A549 (cell line): ENCODE results near the gene TMED4. TPM values are rescaled to one million over a fixed set of nuclear protein-coding genes. Genes with fewer than 3 reads are reported as not detected.

Experiments
- ATAC-seq, 2 experiments: fragments of 200-7000 bp in 1 of 2; fragments of >200 bp in 1 of 2; cut with Nextera tagmentation in 1 of 2; cut with Tn5 transposase in 1 of 2; 3 replicates each; pipeline versions ENCODE4 v1.8.0 to v1.9.1; 2018 to 2020; ENCODE audit warnings: mild to moderate bottlenecking in 1 of 2, moderate library complexity in 1 of 2
- CTCF ChIA-PET: fragments of 300-600 bp; sonication (Branson Sonifier 250); formaldehyde crosslinking; extraction: SDS; loops from one replicate; lab custom pipeline; 2021; ENCODE audit warnings: antibody characterized with exemption, inconsistent platforms; lab: Yijun Ruan, JAX
- POLR2A ChIA-PET: fragments of 350-600 bp; formaldehyde crosslinking; extraction: SDS; loops from one replicate; lab custom pipeline; 2021; ENCODE audit warnings: antibody characterized with exemption, inconsistent platforms; lab: Yijun Ruan, JAX
- DNase-seq, 2 experiments: peaks; one replicate each; pipeline versions ENCODE4 v3.0.0 to v3.0.0-alpha.2; 2011 to 2016; ENCODE audit warnings: low read depth in 1 of 2, low spot score in 1 of 2
- FAIRE-seq: peaks from 2 replicates; lab custom pipeline; 2011; peaks lifted over from hg19 to GRCh38; lab: Jason Lieb, UNC
- H3K27ac ChIP-seq, 2 experiments: fragments of >200 bp; sonication (Bioruptor Twin); formaldehyde crosslinking; 3 replicates each; pipeline ENCODE4 v1.5.1; 2016 to 2017
- H3K4me1 ChIP-seq: fragments of >200 bp; sonication (Bioruptor Twin); formaldehyde crosslinking; 3 replicates; pipeline ENCODE4 v1.6.1; 2016
- H3K4me2 ChIP-seq: fragments of >200 bp; sonication (Bioruptor Twin); formaldehyde crosslinking; 3 replicates; pipeline ENCODE4 v1.6.1; 2016
- H3K4me3 ChIP-seq: fragments of >200 bp; sonication (Bioruptor Twin); formaldehyde crosslinking; 3 replicates; pipeline ENCODE4 v1.5.1; 2016
- H3K9me3 ChIP-seq: fragments of >200 bp; sonication (Bioruptor Twin); formaldehyde crosslinking; 3 replicates; pipeline ENCODE4 v1.6.1; 2016
- ATOH8 ChIP-seq: fragments of 250-450 bp; sonication (Bioruptor Pico); IDR thresholded peaks from 2 replicates; pipeline ENCODE4 v1.5.0; 2020; ENCODE audit warnings: low read depth, mild to moderate bottlenecking, moderate library complexity
- CBX8 ChIP-seq: fragments of 200-600 bp; sonication (generic); IDR thresholded peaks from 2 replicates; pipeline ENCODE4 v1.6.1; 2016
- CEBPB ChIP-seq, 2 experiments: fragments of >200 bp in 1 of 2; sonication (Bioruptor Twin) in 1 of 2; formaldehyde crosslinking in 1 of 2; IDR thresholded peaks; 2 replicates each; pipeline ENCODE4 v1.6.1; 2012 to 2016
- CHD2 ChIP-seq: fragments of 150-350 bp; IDR thresholded peaks from 2 replicates; pipeline ENCODE4 v1.6.1; 2014; ENCODE audit warnings: low read length; ENCODE audit not compliant: partially characterized antibody
- E2F6 ChIP-seq: IDR thresholded peaks from 2 replicates; pipeline ENCODE4 v1.6.1; 2012; ENCODE audit warnings: low read depth, borderline replicate concordance
- EP300 ChIP-seq, 2 experiments: fragments of >200 bp; sonication (Bioruptor Twin); formaldehyde crosslinking; IDR thresholded peaks; 2 replicates in 1 of 2; 3 replicates in 1 of 2; pipeline ENCODE4 v1.6.1; 2016 to 2017
- FOSB ChIP-seq: fragments of 250-450 bp; sonication (Bioruptor Pico); IDR thresholded peaks from 2 replicates; pipeline ENCODE4 v1.5.0; 2020; ENCODE audit warnings: mild to moderate bottlenecking, moderate library complexity
- FOSL2 ChIP-seq, 2 experiments: fragments of 450-650 bp in 1 of 2; fragments of >200 bp in 1 of 2; sonication (Bioruptor Twin) in 1 of 2; formaldehyde crosslinking; IDR thresholded peaks; 2 replicates each; pipeline versions ENCODE4 v1.5.0 to v1.6.1; 2016 to 2020; ENCODE audit warnings: mild to moderate bottlenecking in 1 of 2, moderate library complexity in 1 of 2
- GATA3 ChIP-seq: IDR thresholded peaks from 2 replicates; pipeline ENCODE4 v1.6.1; 2012; ENCODE audit warnings: borderline replicate concordance
- HDAC2 ChIP-seq: fragments of 200-600 bp; sonication (generic); IDR thresholded peaks from 2 replicates; pipeline ENCODE4 v1.6.1; 2016
- HES2 ChIP-seq: fragments of >200 bp; sonication (Bioruptor Twin); formaldehyde crosslinking; IDR thresholded peaks from 2 replicates; pipeline ENCODE4 v1.6.1; 2016
- HOXA7 ChIP-seq: fragments of 250-450 bp; sonication (Bioruptor Pico); IDR thresholded peaks from 2 replicates; pipeline ENCODE4 v1.5.0; 2020; ENCODE audit warnings: mild to moderate bottlenecking, moderate library complexity
- HOXB13 ChIP-seq: fragments of 250-450 bp; sonication (Bioruptor Pico); IDR thresholded peaks from 2 replicates; pipeline ENCODE4 v1.5.0; 2020; ENCODE audit warnings: low read depth, mild to moderate bottlenecking, moderate library complexity
- JUNB ChIP-seq: fragments of >200 bp; sonication (Bioruptor Twin); formaldehyde crosslinking; IDR thresholded peaks from 2 replicates; pipeline ENCODE4 v1.6.1; 2016
- MAX ChIP-seq: IDR thresholded peaks from 2 replicates; pipeline ENCODE4 v1.6.1; 2012
- MAZ ChIP-seq: fragments of 150-350 bp; IDR thresholded peaks from 2 replicates; pipeline ENCODE4 v1.6.1; 2014; ENCODE audit warnings: antibody characterized with exemption, low read depth, low read length, borderline replicate concordance
- MYC ChIP-seq: IDR thresholded peaks from 2 replicates; pipeline ENCODE4 v1.6.1; 2012; ENCODE audit warnings: mild to moderate bottlenecking, inconsistent platforms, low read length, improper control_type of control experiment, borderline replicate concordance
- NFE2L2 ChIP-seq: fragments of 150-350 bp; conservative IDR thresholded peaks from 2 replicates; pipeline ENCODE4 v1.6.1; 2014; ENCODE audit warnings: low read length
- NPAS2 ChIP-seq: fragments of 250-450 bp; sonication (Bioruptor Pico); IDR thresholded peaks from 2 replicates; pipeline ENCODE4 v1.8.0; 2022; ENCODE audit warnings: mild to moderate bottlenecking, moderate library complexity, borderline replicate concordance
- NR3C1 ChIP-seq: fragments of >200 bp; sonication (Bioruptor Twin); formaldehyde crosslinking; IDR thresholded peaks from 3 replicates; pipeline ENCODE4 v1.6.1; 2017
- POLR2A ChIP-seq: IDR thresholded peaks from 2 replicates; pipeline ENCODE4 v1.6.1; 2012; ENCODE audit warnings: mild to moderate bottlenecking, low read length
- RAD21 ChIP-seq, 2 experiments: fragments of >200 bp in 1 of 2; sonication (Bioruptor Twin) in 1 of 2; formaldehyde crosslinking in 1 of 2; IDR thresholded peaks in 1 of 2; conservative IDR thresholded peaks in 1 of 2; 2 replicates in 1 of 2; 3 replicates in 1 of 2; pipeline ENCODE4 v1.6.1; 2012 to 2018; ENCODE audit warnings: inconsistent platforms in 1 of 2
- REST ChIP-seq: fragments of 200-600 bp; sonication (generic); IDR thresholded peaks from 2 replicates; pipeline ENCODE4 v1.6.1; 2016; ENCODE audit warnings: antibody characterized with exemption, mild to moderate bottlenecking, moderate library complexity
- RFX5 ChIP-seq: fragments of 450-650 bp; IDR thresholded peaks from 2 replicates; pipeline ENCODE4 v1.7.1; 2014; ENCODE audit warnings: antibody characterized with exemption, mild to moderate bottlenecking, moderate library complexity
- RNF2 ChIP-seq: fragments of 200-600 bp; sonication (generic); IDR thresholded peaks from 2 replicates; pipeline ENCODE4 v1.6.1; 2016; ENCODE audit warnings: low read depth, mild to moderate bottlenecking, antibody characterized with exemption, moderate library complexity, borderline replicate concordance
- SMC3 ChIP-seq: fragments of >200 bp; sonication (Bioruptor Twin); formaldehyde crosslinking; IDR thresholded peaks from 3 replicates; pipeline ENCODE4 v1.6.1; 2018; ENCODE audit warnings: inconsistent platforms
- SREBF2 ChIP-seq: fragments of 450-650 bp; IDR thresholded peaks from 2 replicates; pipeline ENCODE4 v1.6.1; 2014; ENCODE audit warnings: mild to moderate bottlenecking, moderate library complexity
- TP53 ChIP-seq: fragments of 250-450 bp; sonication (Bioruptor Pico); IDR thresholded peaks from 2 replicates; pipeline ENCODE4 v1.5.0; 2021; ENCODE audit warnings: mild to moderate bottlenecking, moderate library complexity
- ZC3H11A ChIP-seq: fragments of 450-650 bp; IDR thresholded peaks from 2 replicates; pipeline ENCODE4 v1.6.1; 2014; ENCODE audit warnings: antibody characterized with exemption, mild to moderate bottlenecking
- ZNF302 ChIP-seq: fragments of 250-450 bp; sonication (Bioruptor Pico); IDR thresholded peaks from 2 replicates; pipeline ENCODE4 v1.9.0; 2021; ENCODE audit warnings: inconsistent platforms, mild to moderate bottlenecking, moderate library complexity
- ZSCAN20 ChIP-seq: fragments of 250-450 bp; sonication (Bioruptor Pico); IDR thresholded peaks from 2 replicates; pipeline ENCODE4 v1.8.0; 2022; ENCODE audit warnings: mild to moderate bottlenecking, moderate library complexity
- WGBS: methylation state at CpG from one replicate; pipeline ENCODE4 v1.1.6; 2017; ENCODE audit errors: missing lambda C conversion rate; 5-methylcytosine and 5-hydroxymethylcytosine counted together
- polyA plus RNA-seq, 4 experiments: library from polyadenylated mRNA; depleted of rRNA in 3 of 4; stranded (reverse); fragments of >200 nt; fragmentation: RNase III in 1 of 4; extraction: RNeasy Plus Mini Kit Qiagen cat#74134 plus additional on column Dnase treatment in 1 of 4; gene quantifications; 2 replicates in 3 of 4; 3 replicates in 1 of 4; pipeline ENCODE4 v1.2.3, GENCODE V29; 2011 to 2017

Gene TMED4
- polyA plus RNA-seq, 2 of the 4 experiments (the other 2 are of a cell fraction): 55.1 to 68.3 TPM

GRCh38 chr7:44541876-44542610, 40.0 kb downstream of the TMED4 start:
- Histone ChIP-seq H3K9me3 (no peaks in the 10 kb centered on the region), H3K4me3 (no peak overlapping the region), H3K27ac (peak overlapping the region in 1 of 2 experiments; percentile 55; a peak in 2 of 6 replicates), H3K4me2 (no peak overlapping the region), H3K4me1 (peaks cover 18% of the 10 kb centered on the region)
- 70% methylated on average over 6 of the region's 6 CpGs for WGBS
- DNase-seq: no peak
- no peak for FAIRE-seq
- ChIA-PET CTCF (interaction anchor here (0.6 to 5.7 kb wide), 5 partner anchors 7 to 302 kb away, joined by 3 to 30 read pairs (median 5); no protein-coding TSS in a partner anchor), POLR2A (interaction anchor here (0.7 kb wide), 1 partner anchor 32 kb away, joined by 3 read pairs; the partner anchor contains the start of gene DDX56)
- no peak for TF ChIP-seq REST
- no peak for TF ChIP-seq HOXB13
- no peak for TF ChIP-seq ZC3H11A
- no peak for TF ChIP-seq ZNF302
- no peak for TF ChIP-seq CBX8
- TF ChIP-seq FOSB: no peak
- no peak for TF ChIP-seq HOXA7
- TF ChIP-seq HDAC2: no peak
- TF ChIP-seq RAD21 (conservative IDR thresholded peaks at IDR 0.05 in 1 of 2, IDR thresholded peaks at IDR 0.05 in 1 of 2): no peak
- TF ChIP-seq RFX5: no peak
- no peak for TF ChIP-seq CEBPB (IDR thresholded peaks at IDR 0.05)
- no peak for TF ChIP-seq POLR2A
- TF ChIP-seq ATOH8 (CRISPR knock-in tag): no peak
- TF ChIP-seq SMC3: no peak
- no peak for TF ChIP-seq NR3C1
- TF ChIP-seq TP53 (CRISPR knock-in tag): no peak
- TF ChIP-seq MYC: no peak
- no peak for TF ChIP-seq ZSCAN20 (CRISPR knock-in tag)
- TF ChIP-seq E2F6: no peak
- peak in 1 of 2 experiments; percentile 17; a peak in 2 of 6 replicates for ATAC-seq

GRCh38 chr7:44541028-44541869, 40.8 kb downstream of the TMED4 start, which contains the start of gene NPC1L1:
TSS of gene NPC1L1 (minus strand) at chr7:44541330. CDS start at chr7:44541259, 71 bp downstream.
- ChIA-PET POLR2A (no interaction called here), CTCF (interaction anchor here (0.6 to 5.7 kb wide), 3 partner anchors 22 to 29 kb away, joined by 3 to 30 read pairs (median 3); no protein-coding TSS in a partner anchor)
- H3K27ac ChIP-seq: peak within 1 kb of the TSS in 1 of 2 experiments; percentile 24; a peak in 1 of 6 replicates
- no peak within 1 kb of the TSS for H3K4me2 ChIP-seq
- 88% methylated on average over 14 of the region's 20 CpGs for WGBS
- no peaks in the 10 kb centered on the region for H3K9me3 ChIP-seq
- peaks cover 18% of the 10 kb centered on the region for H3K4me1 ChIP-seq
- FAIRE-seq (no peak), DNase-seq (no peak), ATAC-seq (no peak)
- no peak within 1 kb of the TSS for H3K4me3 ChIP-seq
- TF ChIP-seq HES2 (no peak), MAZ (no peak), GATA3 (no peak), RNF2 (no peak), MAX (no peak), ATOH8 (CRISPR knock-in tag) (no peak), CHD2 (no peak), CBX8 (no peak), NFE2L2 (no peak), FOSL2 (IDR thresholded peaks at IDR 0.05) (no peak), FOSL2 (CRISPR knock-in tag; IDR thresholded peaks at IDR 0.05) (no peak), EP300 (IDR thresholded peaks at IDR 0.05) (no peak), NPAS2 (CRISPR knock-in tag) (no peak), TP53 (CRISPR knock-in tag) (no peak), SREBF2 (no peak), JUNB (no peak)
